SK-N-SH (cell line): ENCODE data around the gene SCD. TPM values are rescaled to one million over a fixed set of nuclear protein-coding genes. Genes with fewer than 3 reads are reported as not detected.

Source experiments
- CTCF ChIA-PET: fragments of 300-600, 350-600 bp; formaldehyde crosslinking; extraction: SDS; loops from one replicate; lab custom pipeline; 2021; lab: Yijun Ruan, JAX
- POLR2A ChIA-PET: fragments of 350-600 bp; sonication (Branson Sonifier 250); formaldehyde crosslinking; extraction: SDS; loops from one replicate; lab custom pipeline; 2020; ENCODE audit warnings: antibody characterized with exemption, inconsistent platforms; lab: Yijun Ruan, JAX
- DNase-seq: peaks from one replicate; pipeline ENCODE4 v3.0.0; 2012
- H2AFZ ChIP-seq: fragments of 200-600 bp; sonication (generic); 2 replicates; pipeline ENCODE4 v1.8.1; 2016; ENCODE audit warnings: antibody characterized with exemption, mild to moderate bottlenecking, low read depth
- H3F3A ChIP-seq: fragments of 200-600 bp; sonication (generic); replicated peaks from 2 replicates; pipeline ENCODE3; 2016; ENCODE audit warnings: antibody characterized with exemption, mild to moderate bottlenecking; ENCODE audit not compliant: insufficient read depth
- H3K27ac ChIP-seq, 2 experiments: fragments of 200-500 bp in 1 of 2; fragments of 200-600 bp in 1 of 2; sonication (Bioruptor generic) in 1 of 2; sonication (generic), shearing (Covaris generic) in 1 of 2; 2 replicates each; pipeline versions ENCODE4 v1.5.1 to v1.6.1; 2014 to 2016; ENCODE audit warnings: low read depth in 2 of 2, inconsistent platforms in 1 of 2, low read length in 1 of 2, mild to moderate bottlenecking in 1 of 2, mixed read lengths in 1 of 2
- H3K27me3 ChIP-seq: fragments of 200-600 bp; sonication (generic), shearing (Covaris generic); 2 replicates; pipeline ENCODE4 v1.6.1; 2016; ENCODE audit warnings: mixed run types; ENCODE audit not compliant: insufficient read depth
- H3K36me3 ChIP-seq, 2 experiments: fragments of 200-500 bp in 1 of 2; fragments of 200-600 bp in 1 of 2; sonication (Bioruptor generic) in 1 of 2; sonication (generic) in 1 of 2; replicated peaks in 1 of 2; 2 replicates each; pipeline versions ENCODE3 to v1.5.1; 2014 to 2016; ENCODE audit warnings: low read length in 1 of 2, mild to moderate bottlenecking in 1 of 2; ENCODE audit not compliant: insufficient read depth in 2 of 2, control insufficient read depth in 1 of 2
- H3K4me1 ChIP-seq, 2 experiments: fragments of 200-500 bp in 1 of 2; fragments of 200-600 bp in 1 of 2; sonication (Bioruptor generic) in 1 of 2; sonication (generic), shearing (Covaris generic) in 1 of 2; 2 replicates each; pipeline versions ENCODE4 v1.5.1 to v1.6.1; 2014 to 2016; ENCODE audit warnings: low read depth in 1 of 2, low read length in 1 of 2, mixed run types in 1 of 2; ENCODE audit not compliant: insufficient read depth in 2 of 2, control insufficient read depth in 1 of 2
- H3K4me2 ChIP-seq: fragments of 200-600 bp; sonication (generic), shearing (Covaris generic); 2 replicates; pipeline ENCODE4 v1.6.1; 2017; ENCODE audit warnings: mixed run types
- H3K4me3 ChIP-seq, 2 experiments: fragments of 200-500 bp in 1 of 2; fragments of 200-600 bp in 1 of 2; sonication (Bioruptor generic) in 1 of 2; sonication (generic), shearing (Covaris generic) in 1 of 2; 2 replicates each; pipeline versions ENCODE4 v1.5.1 to v1.8.1; 2014 to 2016; ENCODE audit warnings: low read depth in 2 of 2, inconsistent platforms in 1 of 2, low read length in 1 of 2, mild to moderate bottlenecking in 1 of 2, mixed read lengths in 1 of 2, moderate library complexity in 1 of 2
- H3K79me2 ChIP-seq: fragments of 200-600 bp; sonication (generic); 2 replicates; pipeline ENCODE4 v1.8.1; 2017; ENCODE audit warnings: mild to moderate bottlenecking; ENCODE audit not compliant: insufficient read depth
- H3K9ac ChIP-seq: fragments of 200-600 bp; sonication (generic); 2 replicates; pipeline ENCODE4 v1.6.1; 2017; ENCODE audit warnings: mixed run types
- H3K9me2 ChIP-seq: fragments of 200-600 bp; sonication (generic); 2 replicates; pipeline ENCODE4 v1.6.1; 2017; ENCODE audit warnings: mixed run types
- H3K9me3 ChIP-seq: fragments of 200-600 bp; sonication (generic); 2 replicates; pipeline ENCODE4 v1.6.1; 2017; ENCODE audit warnings: mixed run types, mild to moderate bottlenecking, moderate library complexity
- H4K20me1 ChIP-seq: fragments of 200-600 bp; sonication (generic); 2 replicates; pipeline ENCODE4 v1.6.1; 2017; ENCODE audit warnings: mild to moderate bottlenecking, mixed run types; ENCODE audit not compliant: insufficient read depth
- FOXJ3 ChIP-seq: sonication (generic); formaldehyde crosslinking; IDR thresholded peaks from 2 replicates; pipeline ENCODE4 v1.5.1; 2020; ENCODE audit warnings: mild to moderate bottlenecking, missing genetic modification reagents
- FOXM1 ChIP-seq: IDR thresholded peaks from 2 replicates; pipeline ENCODE4 v1.4.0; 2012; ENCODE audit warnings: low read depth, mild to moderate bottlenecking
- IRF3 ChIP-seq: fragments of 150-350 bp; IDR thresholded peaks from 2 replicates; pipeline ENCODE4 v1.6.1; 2016; ENCODE audit warnings: mild to moderate bottlenecking, low read depth, low read length
- JUND ChIP-seq: IDR thresholded peaks from 2 replicates; pipeline ENCODE4 v1.4.0; 2012
- MAX ChIP-seq: IDR thresholded peaks from 2 replicates; pipeline ENCODE4 v1.4.0; 2012; ENCODE audit warnings: low read depth
- MEF2A ChIP-seq: IDR thresholded peaks from 2 replicates; pipeline ENCODE4 v1.4.0; 2012; ENCODE audit warnings: low read depth, borderline replicate concordance
- NFIC ChIP-seq: IDR thresholded peaks from 2 replicates; pipeline ENCODE4 v1.4.0; 2012; ENCODE audit warnings: borderline replicate concordance
- NRF1 ChIP-seq: IDR thresholded peaks from 2 replicates; pipeline ENCODE4 v1.6.1; 2012; ENCODE audit warnings: low read depth, mild to moderate bottlenecking, low read length
- RAD21 ChIP-seq: IDR thresholded peaks from 2 replicates; pipeline ENCODE4 v1.6.1; 2012; ENCODE audit warnings: mild to moderate bottlenecking, low read length
- REST ChIP-seq: IDR thresholded peaks from 2 replicates; pipeline ENCODE4 v1.6.1; 2012; ENCODE audit warnings: mild to moderate bottlenecking, low read depth, low read length, moderate library complexity
- RFX5 ChIP-seq: IDR thresholded peaks from 2 replicates; pipeline ENCODE4 v1.6.1; 2012; ENCODE audit warnings: mild to moderate bottlenecking, improper control_type of control experiment, low read length
- RXRA ChIP-seq: IDR thresholded peaks from 2 replicates; pipeline ENCODE4 v1.4.0; 2012; ENCODE audit warnings: low read depth, mild to moderate bottlenecking, borderline replicate concordance
- SIN3A ChIP-seq: IDR thresholded peaks from 2 replicates; pipeline ENCODE4 v1.6.1; 2012; ENCODE audit warnings: low read depth, mild to moderate bottlenecking, low read length, moderate library complexity, borderline replicate concordance
- SMC3 ChIP-seq: IDR thresholded peaks from 2 replicates; pipeline ENCODE4 v1.6.1; 2012; ENCODE audit warnings: low read depth, low read length, improper control_type of control experiment
- WGBS: methylation state at CpG from one replicate; pipeline ENCODE4 v1.1.6; 2017; ENCODE audit warnings: low lambda C conversion rate; 5-methylcytosine and 5-hydroxymethylcytosine counted together
- polyA plus RNA-seq, 3 experiments: library from polyadenylated mRNA; depleted of rRNA; stranded (reverse); fragments of >200 nt; gene quantifications; 2 replicates each; pipeline ENCODE4 v1.2.3, GENCODE V29; 2012

SCD gene
- polyA plus RNA-seq, 1 of the 3 experiments (the other 2 are of a cell fraction), result 19.7 TPM

- H3K4me3 ChIP-seq, result no peak overlapping the region
- H4K20me1 ChIP-seq, result no peaks in the 10 kb centered on the region
- no peak for TF ChIP-seq MAX
- TF ChIP-seq SMC3, result no peak
- TF ChIP-seq MEF2A, result no peak
- TF ChIP-seq FOXM1, result no peak
- TF ChIP-seq RAD21, result no peak
- TF ChIP-seq REST, result no peak
- TF ChIP-seq FOXJ3 (CRISPR knock-in tag), result no peak
- no peak; the same call in 1 of the 2 replicates for TF ChIP-seq RXRA
- no peak for TF ChIP-seq NRF1
- no peak for TF ChIP-seq SIN3A
- 0 out of 2 replicates have a peak, but pooled peaks have one; percentile 34 for TF ChIP-seq JUND
- TF ChIP-seq NFIC, result peak; percentile 63; the same call in 1 of the 2 replicates
- TF ChIP-seq RFX5, result no peak
- no peak for TF ChIP-seq IRF3
- ChIA-PET CTCF (interaction anchor here (1.0 to 2.5 kb wide), 4 partner anchors 12 to 62 kb away, joined by 3 to 14 read pairs (median 6); no protein-coding TSS in a partner anchor), POLR2A (interaction anchor here (1.7 kb wide), 1 partner anchor 25 kb away, joined by 17 read pairs; the partner anchor contains the start of gene SCD)
- H3K4me1 ChIP-seq, result peaks cover 20 to 27% of the 10 kb centered on the region in 2 experiments
- peak overlapping the region; percentile 38; the same call in 1 of the 2 replicates for H3K4me2 ChIP-seq
- H3K9me3 ChIP-seq, result no peaks in the 10 kb centered on the region
- H3K9ac ChIP-seq, result no peak overlapping the region; the same call in 1 of the 2 replicates
- 76% methylated on average over 10 of the region's 10 CpGs for WGBS
- H3K9me2 ChIP-seq, result no peaks in the 10 kb centered on the region
- peak overlapping the region; percentile 52 to 77 for H3K27ac ChIP-seq
- H3K36me3 ChIP-seq, result no peaks in the 10 kb centered on the region
- DNase-seq, result no peak
- peaks cover 18% of the 10 kb centered on the region for H3F3A ChIP-seq
- H2AFZ ChIP-seq, result peak overlapping the region; percentile 54
- H3K27me3 ChIP-seq, result no peaks in the 10 kb centered on the region
- H3K79me2 ChIP-seq, result no peaks in the 10 kb centered on the region
Observed at GRCh38 chr10:100371482-100372027, 24.5 kb downstream of the SCD start.
